ENCODE measurements around the gene RBPJ.

The RBPJ gene

GRCh38 chr4:26478330-26478729 lies 157.5 kb downstream of the RBPJ start:
- TF ChIP-seq EZH2phosphoT487 (IDR thresholded peaks at IDR 0.05; ENCODE audit: low read length) (no peak), EZH2 (optimal IDR thresholded peaks at IDR 0.05; ENCODE audit: low read depth, low read length) (no peak), CTCF (IDR thresholded peaks at IDR 0.05; ENCODE audit: low read length) (no peak)
- Histone ChIP-seq H3K9ac (ENCODE audit: low read length) (no peak overlapping the region), H3K27ac (ENCODE audit: low read length) (no peak overlapping the region), H3K4me2 (ENCODE audit: low read depth, low read length) (no peak overlapping the region), H4K20me1 (ENCODE audit: insufficient read depth, low read length) (no peaks in the 10 kb centered on the region), H3K9me2 (replicated peaks; ENCODE audit: insufficient read depth, low read length) (no peaks in the 10 kb centered on the region), H3K9me3 (replicated peaks; ENCODE audit: insufficient read depth, low read length) (no peaks in the 10 kb centered on the region), H3K36me3 (replicated peaks; ENCODE audit: insufficient read depth, low read length) (no peaks in the 10 kb centered on the region), H3K4me3 (ENCODE audit: low read length) (no peak overlapping the region), H2AFZ (ENCODE audit: low read length) (no peak overlapping the region), H3K79me2 (ENCODE audit: low read length) (no peaks in the 10 kb centered on the region), H3K27me3 (replicated peaks; ENCODE audit: insufficient read depth, low read length) (no peaks in the 10 kb centered on the region), H3K4me1 (ENCODE audit: low read length) (no peaks in the 10 kb centered on the region), H3F3A (ENCODE audit: insufficient read depth, low read length) (no peaks in the 10 kb centered on the region)
- DNase-seq: no peak

- no peaks in the 10 kb centered on the region for H3K79me2 ChIP-seq (ENCODE audit: low read length)
Measured at GRCh38 chr4:26482508-26483462, 162.0 kb downstream of the RBPJ start.

GRCh38 chr4:26484032-26484515 lies 163.3 kb downstream of the RBPJ start:
- Histone ChIP-seq H4K20me1 (ENCODE audit: insufficient read depth, low read length) (no peaks in the 10 kb centered on the region), H3K36me3 (replicated peaks; ENCODE audit: insufficient read depth, low read length) (no peaks in the 10 kb centered on the region), H3K79me2 (ENCODE audit: low read length) (no peaks in the 10 kb centered on the region), H2AFZ (ENCODE audit: low read length) (no peak overlapping the region), H3K27me3 (replicated peaks; ENCODE audit: insufficient read depth, low read length) (no peaks in the 10 kb centered on the region), H3K27ac (ENCODE audit: low read length) (no peak overlapping the region), H3K9ac (ENCODE audit: low read length) (no peak overlapping the region), H3K4me3 (ENCODE audit: low read length) (no peak overlapping the region), H3F3A (ENCODE audit: insufficient read depth, low read length) (no peaks in the 10 kb centered on the region), H3K9me3 (replicated peaks; ENCODE audit: insufficient read depth, low read length) (no peaks in the 10 kb centered on the region), H3K9me2 (replicated peaks; ENCODE audit: insufficient read depth, low read length) (no peaks in the 10 kb centered on the region), H3K4me2 (ENCODE audit: low read depth, low read length) (no peak overlapping the region), H3K4me1 (ENCODE audit: low read length) (no peaks in the 10 kb centered on the region)
- no peak for DNase-seq
- no peak for TF ChIP-seq CTCF (IDR thresholded peaks at IDR 0.05; ENCODE audit: low read length)

More at GRCh38 chr4:26482508-26483462, 162.0 kb downstream of the RBPJ start:
- Histone ChIP-seq H3K36me3 (replicated peaks; ENCODE audit: insufficient read depth, low read length) (no peaks in the 10 kb centered on the region), H3K9ac (ENCODE audit: low read length) (no peak overlapping the region), H3K4me1 (ENCODE audit: low read length) (no peaks in the 10 kb centered on the region), H3K9me2 (replicated peaks; ENCODE audit: insufficient read depth, low read length) (no peaks in the 10 kb centered on the region), H2AFZ (ENCODE audit: low read length) (no peak overlapping the region), H3K9me3 (replicated peaks; ENCODE audit: insufficient read depth, low read length) (no peaks in the 10 kb centered on the region), H3K4me3 (ENCODE audit: low read length) (no peak overlapping the region), H3K27me3 (replicated peaks; ENCODE audit: insufficient read depth, low read length) (no peaks in the 10 kb centered on the region), H3F3A (ENCODE audit: insufficient read depth, low read length) (no peaks in the 10 kb centered on the region), H4K20me1 (ENCODE audit: insufficient read depth, low read length) (no peaks in the 10 kb centered on the region), H3K4me2 (ENCODE audit: low read depth, low read length) (no peak overlapping the region), H3K27ac (ENCODE audit: low read length) (no peak overlapping the region)
- no peak for DNase-seq
- TF ChIP-seq EZH2 (optimal IDR thresholded peaks at IDR 0.05; ENCODE audit: low read depth, low read length): no peak
- TF ChIP-seq EZH2phosphoT487 (IDR thresholded peaks at IDR 0.05; ENCODE audit: low read length): no peak
- TF ChIP-seq CTCF (IDR thresholded peaks at IDR 0.05; ENCODE audit: low read length): no peak

Measured in MM.1S (cell line).